Activated T-cell treated with anti-CD3 and anti-CD28 coated beads, Interleukin-2, amount 50 U/mL, for 24 hours (primary cell): Measurements from ENCODE around the gene HOXA10.
A peak's percentile ranks its signal among the peaks of the same experiment; 100 is the strongest.

Experiments
- DNase-seq: peaks from one replicate; pipeline ENCODE4 v3.0.0-alpha.2; 2020
- H3K27ac Mint-ChIP-seq: 2 replicates; pipeline ENCODE4 v1.8.0; 2020; ENCODE audit warnings: mild to moderate bottlenecking, mixed read lengths
- H3K27me3 Mint-ChIP-seq: 2 replicates; pipeline ENCODE4 v1.8.0; 2020; ENCODE audit warnings: mixed read lengths
- H3K36me3 Mint-ChIP-seq: 2 replicates; pipeline ENCODE4 v1.8.0; 2020; ENCODE audit warnings: low read depth, mixed read lengths
- H3K4me1 Mint-ChIP-seq: 2 replicates; pipeline ENCODE4 v1.8.0; 2020; ENCODE audit warnings: low read depth, mixed read lengths
- H3K4me3 Mint-ChIP-seq: 2 replicates; pipeline ENCODE4 v1.8.0; 2020; ENCODE audit warnings: mild to moderate bottlenecking, moderate library complexity, mixed read lengths
- H3K9me3 Mint-ChIP-seq: 2 replicates; pipeline ENCODE4 v1.8.0; 2020; ENCODE audit warnings: mixed read lengths

The HOXA10 gene

DNA sequence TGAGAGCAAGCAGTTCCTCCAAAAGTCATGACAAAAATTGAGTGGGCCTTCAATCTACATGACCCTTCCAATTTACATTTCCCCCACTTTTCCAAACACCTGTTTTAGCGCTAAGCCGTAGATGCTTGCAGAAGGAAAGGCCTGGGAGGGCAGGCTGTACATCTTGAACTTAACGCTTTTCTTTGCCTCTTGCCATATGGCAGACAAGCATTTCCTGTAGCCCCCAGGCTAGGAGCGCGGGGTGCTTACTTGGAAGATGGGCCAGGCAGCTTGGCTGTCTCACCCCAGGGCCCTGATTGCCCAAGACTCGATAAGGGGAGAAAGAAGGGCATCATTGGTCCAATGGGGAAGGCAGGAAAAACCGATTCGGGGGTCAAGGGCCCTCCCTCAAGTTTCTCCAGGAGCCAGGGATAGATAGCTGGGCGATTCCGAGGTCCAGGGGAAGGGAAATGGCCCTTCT, 1.8 kb downstream of the HOXA10 start:
- no peaks in the 10 kb centered on the region for H3K36me3 Mint-ChIP-seq
- DNase-seq, result no peak
- peaks cover 27% of the 10 kb centered on the region for H3K4me1 Mint-ChIP-seq
- H3K4me3 Mint-ChIP-seq, result no peak overlapping the region
- H3K9me3 Mint-ChIP-seq, result no peaks in the 10 kb centered on the region
- peak overlapping the region; percentile 77 for H3K27ac Mint-ChIP-seq
- peaks cover 83% of the 10 kb centered on the region for H3K27me3 Mint-ChIP-seq

DNA sequence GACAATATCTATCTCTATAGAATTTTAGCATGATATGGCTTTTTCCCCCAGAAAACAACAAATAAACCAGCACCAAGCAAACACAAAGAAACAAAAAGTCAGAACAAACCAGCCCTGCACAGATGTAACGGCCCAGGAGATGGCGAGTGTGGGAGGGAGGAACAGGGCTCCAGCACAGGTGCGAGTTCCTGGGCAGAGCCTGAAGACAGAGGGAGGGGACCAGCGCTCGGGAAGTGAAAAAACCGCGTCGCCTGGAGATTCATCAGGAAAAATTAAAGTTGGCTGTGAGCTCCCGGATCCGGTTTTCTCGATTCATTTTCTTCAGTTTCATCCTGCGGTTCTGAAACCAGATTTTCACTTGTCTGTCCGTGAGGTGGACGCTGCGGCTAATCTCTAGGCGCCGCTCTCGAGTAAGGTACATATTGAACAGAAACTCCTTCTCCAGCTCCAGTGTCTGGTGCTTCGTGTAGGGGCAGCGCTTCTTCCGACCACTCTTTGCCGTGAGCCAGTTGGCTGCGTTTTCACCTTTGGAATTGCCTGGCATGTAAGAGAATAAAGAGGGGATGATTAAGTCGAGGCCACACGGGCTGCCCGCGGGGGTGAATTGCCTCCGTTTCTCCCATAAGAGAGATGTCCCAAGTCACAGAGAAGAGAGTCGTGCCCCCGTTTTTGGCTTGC, 2.3 kb downstream of the HOXA10 start:
- DNase-seq, result peak; percentile 42
- Mint-ChIP-seq H3K36me3 (no peaks in the 10 kb centered on the region), H3K4me3 (no peak overlapping the region), H3K27me3 (peaks cover 83% of the 10 kb centered on the region), H3K4me1 (peaks cover 33% of the 10 kb centered on the region), H3K27ac (peak overlapping the region; percentile 77), H3K9me3 (no peaks in the 10 kb centered on the region)

DNA sequence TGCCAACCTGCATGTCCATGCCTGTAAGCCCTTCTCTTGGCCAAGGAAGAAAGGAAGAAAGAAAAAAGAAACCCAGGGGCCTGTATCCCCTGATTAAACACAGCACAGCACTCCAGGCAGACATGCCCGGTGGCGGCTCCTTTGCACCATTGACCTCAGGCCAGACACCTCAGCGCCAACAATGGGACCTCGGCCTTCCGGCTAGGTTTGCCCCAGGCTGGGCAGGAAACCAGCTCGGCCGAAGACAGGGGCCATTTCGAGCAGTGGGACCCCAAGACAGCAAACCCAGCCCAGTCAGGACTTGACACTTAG, 2.8 kb downstream of the HOXA10 start:
- Mint-ChIP-seq H3K4me1 (peaks cover 35% of the 10 kb centered on the region), H3K9me3 (no peaks in the 10 kb centered on the region), H3K36me3 (no peaks in the 10 kb centered on the region), H3K27ac (peak overlapping the region; percentile 29), H3K27me3 (peaks cover 83% of the 10 kb centered on the region), H3K4me3 (no peak overlapping the region)
- DNase-seq, result peak; percentile 36

DNA sequence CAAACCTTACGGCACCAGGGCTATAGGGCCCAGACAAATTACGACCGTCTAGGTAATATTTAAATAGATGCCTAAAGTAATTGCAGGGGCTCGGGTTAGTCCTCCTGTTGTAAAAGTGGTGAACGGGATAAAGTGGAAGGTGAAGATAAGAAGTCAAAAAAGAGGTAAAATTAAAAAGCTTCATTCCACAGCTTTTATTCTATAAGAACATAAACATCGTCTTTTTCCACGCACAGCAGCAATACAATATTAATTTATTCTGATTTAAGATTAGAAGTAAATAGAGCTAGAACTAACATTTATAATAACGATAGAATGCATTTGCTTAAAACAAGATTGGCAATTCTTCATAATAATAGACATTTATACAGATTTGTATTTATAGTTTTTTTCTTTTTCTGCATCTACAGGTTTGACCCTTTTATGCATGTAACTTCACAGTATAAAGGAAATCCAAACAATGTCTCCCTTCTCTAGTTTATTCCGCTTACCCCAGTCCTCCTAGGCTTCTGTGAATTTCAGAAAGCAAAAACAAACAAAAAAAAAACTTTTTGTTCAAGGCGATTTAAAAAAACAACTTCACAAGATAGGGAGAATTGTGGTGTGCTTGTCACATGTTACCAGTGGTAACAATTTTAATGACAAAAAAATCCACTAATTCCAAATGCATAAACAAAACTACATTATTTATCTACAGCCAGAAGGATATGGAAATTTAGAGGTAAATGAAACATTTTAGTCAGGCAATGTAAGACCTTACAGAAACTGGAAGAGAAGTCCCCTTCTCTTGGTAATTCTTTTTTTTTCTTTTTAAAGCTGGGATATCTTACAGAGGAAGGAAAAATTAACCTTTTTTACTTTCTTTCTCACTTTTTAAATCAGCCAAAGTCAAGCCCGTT, 3.4 kb downstream of the HOXA10 start:
- Mint-ChIP-seq H3K9me3 (no peaks in the 10 kb centered on the region), H3K36me3 (no peaks in the 10 kb centered on the region), H3K4me3 (no peak overlapping the region), H3K4me1 (peaks cover 38% of the 10 kb centered on the region), H3K27me3 (peaks cover 81% of the 10 kb centered on the region), H3K27ac (peak overlapping the region; percentile 29)
- no peak for DNase-seq

DNA sequence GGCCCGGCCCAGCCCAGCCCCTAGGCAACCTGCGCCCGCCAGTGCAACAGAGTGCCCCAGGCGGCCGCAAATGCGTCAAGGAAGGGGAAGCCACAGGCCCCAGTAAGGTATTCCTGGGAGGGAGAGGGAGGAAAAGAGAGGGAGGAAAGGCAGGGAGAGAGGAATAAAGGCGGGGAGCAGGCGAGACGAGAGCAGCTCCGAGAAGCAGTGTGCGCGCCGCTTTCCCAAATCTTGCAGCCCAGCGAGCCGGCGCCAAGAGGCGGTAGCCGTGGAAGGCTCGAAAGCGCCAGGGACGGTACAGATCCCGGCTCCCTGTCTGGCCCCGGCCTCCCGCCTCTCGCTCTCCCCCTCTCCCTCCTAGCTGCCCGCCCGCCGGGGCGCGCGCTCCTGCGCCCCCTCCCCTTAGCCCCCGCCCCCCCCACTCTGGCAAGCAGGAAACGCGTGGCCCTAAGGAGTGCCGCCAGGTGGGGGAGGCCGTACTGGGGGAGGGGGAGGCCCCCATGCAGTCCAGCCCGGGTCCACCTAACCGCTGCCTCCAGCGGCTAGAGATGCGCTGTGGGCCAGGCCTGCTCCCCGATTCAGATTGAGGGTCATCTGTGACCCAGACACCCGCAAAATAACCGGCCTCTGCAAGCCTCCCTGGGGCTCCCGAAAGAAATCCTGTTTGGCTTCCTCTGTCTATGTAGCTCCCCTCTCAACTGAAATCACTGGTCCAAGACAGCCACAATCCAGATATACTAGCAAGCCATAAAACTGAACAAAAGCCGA, 4.3 kb downstream of the HOXA10 start:
- H3K4me3 Mint-ChIP-seq, result no peak overlapping the region
- no peaks in the 10 kb centered on the region for H3K36me3 Mint-ChIP-seq
- H3K9me3 Mint-ChIP-seq, result no peaks in the 10 kb centered on the region
- DNase-seq, result peak; percentile 32
- peaks cover 41% of the 10 kb centered on the region for H3K4me1 Mint-ChIP-seq
- no peak overlapping the region for H3K27ac Mint-ChIP-seq
- peaks cover 78% of the 10 kb centered on the region for H3K27me3 Mint-ChIP-seq

DNA sequence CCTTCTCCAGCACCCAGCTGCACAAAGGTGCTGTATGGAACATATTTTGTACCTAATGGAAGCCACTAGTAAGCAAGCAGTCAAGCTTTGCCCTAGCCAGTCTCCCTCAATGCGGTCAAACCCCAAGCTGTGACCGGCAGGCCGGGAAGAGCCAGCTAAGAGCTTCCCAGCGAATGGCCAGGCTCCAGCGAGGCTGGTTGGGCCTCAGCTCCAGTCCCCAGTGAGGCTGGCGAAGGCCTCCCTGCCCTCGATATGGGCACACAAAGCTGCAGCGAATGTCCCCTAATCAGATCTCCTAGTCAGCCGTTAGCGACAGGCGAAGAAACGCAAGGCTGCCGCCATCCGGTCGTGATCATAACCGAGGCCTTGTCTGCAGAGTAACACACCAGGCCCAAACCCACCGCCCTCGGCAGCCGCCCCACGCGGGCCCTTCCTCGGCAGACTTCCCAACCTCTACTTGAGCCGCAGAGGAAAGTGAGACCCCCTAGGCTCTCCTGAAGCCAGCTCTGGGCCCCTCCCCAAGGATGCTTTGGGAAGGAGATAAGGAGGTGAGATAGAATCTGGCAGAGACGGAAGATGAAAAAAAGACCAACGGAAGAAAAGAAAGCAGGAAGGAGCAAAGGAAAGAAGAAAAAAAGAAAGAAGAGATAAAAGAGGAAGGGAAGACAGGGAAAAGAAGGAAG, 5.7 kb downstream of the HOXA10 start:
- Mint-ChIP-seq H3K9me3 (no peaks in the 10 kb centered on the region), H3K27me3 (peaks cover 84% of the 10 kb centered on the region), H3K27ac (peak overlapping the region; percentile 30), H3K4me3 (no peak overlapping the region), H3K36me3 (no peaks in the 10 kb centered on the region), H3K4me1 (peaks cover 49% of the 10 kb centered on the region)
- peak; percentile 59 for DNase-seq

DNA sequence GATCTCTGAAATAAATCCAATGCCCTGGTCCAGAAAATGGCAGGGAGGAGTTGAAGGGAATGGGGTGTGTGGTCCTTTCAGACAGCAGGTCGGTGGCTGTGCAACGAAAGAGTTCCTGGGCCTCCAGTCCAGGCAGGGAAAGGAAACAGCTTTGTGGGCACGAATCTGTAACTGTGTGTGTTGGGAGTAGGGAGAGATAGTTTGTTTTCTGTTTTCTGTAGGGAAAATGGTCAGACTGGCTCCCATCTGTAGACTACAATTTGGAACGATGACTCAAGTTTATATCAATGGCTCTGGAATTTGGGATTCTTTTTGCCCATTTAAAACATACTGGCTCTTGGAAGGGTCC, 6.2 kb downstream of the HOXA10 start:
- H3K27me3 Mint-ChIP-seq, result peaks cover 89% of the 10 kb centered on the region
- H3K4me1 Mint-ChIP-seq, result peaks cover 49% of the 10 kb centered on the region

DNA sequence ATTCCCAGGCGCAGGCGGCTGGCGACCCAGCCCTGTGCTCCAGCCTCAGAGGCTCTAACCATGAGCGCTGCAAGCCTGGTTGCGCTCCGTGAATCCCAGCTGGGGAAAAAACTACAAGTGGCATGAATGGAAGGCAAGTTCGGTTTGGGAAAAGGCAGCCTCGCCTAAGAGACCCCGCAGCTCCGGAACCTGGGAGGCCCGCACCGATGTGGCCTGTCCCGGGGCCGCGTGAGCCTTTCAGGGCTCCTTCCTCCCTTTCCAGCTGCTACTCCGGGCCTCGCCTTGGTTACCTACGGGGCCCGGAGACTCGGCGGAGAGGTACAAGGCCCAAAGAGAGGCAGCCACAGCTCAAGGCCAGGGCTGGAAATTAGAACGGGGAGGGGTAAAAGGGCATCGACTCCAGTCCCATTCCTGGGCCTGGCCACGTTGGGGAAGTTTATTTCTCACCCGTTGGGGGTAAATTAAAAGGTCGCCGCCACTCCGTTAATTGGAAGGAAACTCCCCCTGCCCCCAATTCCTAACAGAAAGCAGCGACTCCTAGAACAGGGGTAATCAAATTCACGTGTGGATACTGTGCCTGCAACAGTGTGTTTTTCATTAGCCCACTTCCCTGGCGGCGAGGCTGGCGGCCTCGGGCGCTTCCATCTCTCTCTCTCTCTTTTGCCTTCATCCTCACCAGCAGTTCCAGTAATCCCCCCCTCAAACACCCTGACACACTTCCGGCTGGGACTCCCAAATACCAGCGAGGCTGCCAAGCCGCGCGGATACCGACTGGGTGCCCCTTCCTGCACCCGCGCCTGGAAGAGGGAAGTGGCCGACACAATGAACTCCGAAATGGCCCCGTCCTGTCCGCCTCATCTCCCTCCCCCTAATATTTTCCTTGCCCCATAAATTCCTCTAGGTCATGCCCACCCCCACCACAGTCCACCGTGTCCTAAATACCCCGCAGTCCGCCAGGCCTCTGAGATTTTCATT, 7.3 kb downstream of the HOXA10 start:
- Mint-ChIP-seq H3K36me3 (no peaks in the 10 kb centered on the region), H3K4me1 (peaks cover 40% of the 10 kb centered on the region), H3K27me3 (peaks cover 91% of the 10 kb centered on the region), H3K4me3 (peak overlapping the region; percentile 21), H3K27ac (peak overlapping the region; percentile 26), H3K9me3 (no peaks in the 10 kb centered on the region)
- DNase-seq, result peak; percentile 43

More for the DNA sequence above, 6.2 kb downstream of the HOXA10 start:
- Mint-ChIP-seq H3K36me3 (no peaks in the 10 kb centered on the region), H3K27ac (peak overlapping the region; percentile 30), H3K9me3 (no peaks in the 10 kb centered on the region), H3K4me3 (no peak overlapping the region)
- DNase-seq, result peak; percentile 20

DNA sequence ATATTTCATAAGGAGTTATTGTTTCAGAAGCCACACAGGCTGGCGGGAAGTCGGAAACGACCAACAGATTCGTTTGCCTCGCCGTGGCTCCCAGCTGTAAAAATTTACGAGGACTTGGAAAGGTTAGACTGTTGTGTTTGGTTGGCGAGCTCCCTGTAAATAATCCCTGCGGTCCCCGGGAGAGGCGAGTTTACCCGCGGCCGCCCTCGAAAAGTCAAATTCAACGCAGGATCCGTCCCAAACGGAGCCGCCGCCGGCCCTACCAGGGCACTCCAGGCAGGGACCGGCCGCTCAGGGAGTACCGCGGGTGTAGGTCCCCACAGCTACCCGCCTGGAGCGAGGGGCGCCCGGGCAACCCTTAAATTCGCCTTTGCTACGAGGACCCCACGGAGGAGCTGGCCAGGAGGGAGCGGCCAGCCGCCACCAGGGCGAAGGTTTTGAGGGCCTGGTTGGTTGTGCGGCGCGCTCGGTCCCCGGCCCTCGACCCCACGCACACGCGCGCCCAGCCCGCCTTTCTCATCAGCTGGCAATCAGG, 8.1 kb downstream of the HOXA10 start:
- Mint-ChIP-seq H3K27ac (peak overlapping the region; percentile 79), H3K36me3 (no peaks in the 10 kb centered on the region), H3K4me3 (peak overlapping the region; percentile 33), H3K4me1 (peaks cover 36% of the 10 kb centered on the region), H3K9me3 (no peaks in the 10 kb centered on the region), H3K27me3 (peaks cover 88% of the 10 kb centered on the region)
- peak; percentile 47 for DNase-seq

DNA sequence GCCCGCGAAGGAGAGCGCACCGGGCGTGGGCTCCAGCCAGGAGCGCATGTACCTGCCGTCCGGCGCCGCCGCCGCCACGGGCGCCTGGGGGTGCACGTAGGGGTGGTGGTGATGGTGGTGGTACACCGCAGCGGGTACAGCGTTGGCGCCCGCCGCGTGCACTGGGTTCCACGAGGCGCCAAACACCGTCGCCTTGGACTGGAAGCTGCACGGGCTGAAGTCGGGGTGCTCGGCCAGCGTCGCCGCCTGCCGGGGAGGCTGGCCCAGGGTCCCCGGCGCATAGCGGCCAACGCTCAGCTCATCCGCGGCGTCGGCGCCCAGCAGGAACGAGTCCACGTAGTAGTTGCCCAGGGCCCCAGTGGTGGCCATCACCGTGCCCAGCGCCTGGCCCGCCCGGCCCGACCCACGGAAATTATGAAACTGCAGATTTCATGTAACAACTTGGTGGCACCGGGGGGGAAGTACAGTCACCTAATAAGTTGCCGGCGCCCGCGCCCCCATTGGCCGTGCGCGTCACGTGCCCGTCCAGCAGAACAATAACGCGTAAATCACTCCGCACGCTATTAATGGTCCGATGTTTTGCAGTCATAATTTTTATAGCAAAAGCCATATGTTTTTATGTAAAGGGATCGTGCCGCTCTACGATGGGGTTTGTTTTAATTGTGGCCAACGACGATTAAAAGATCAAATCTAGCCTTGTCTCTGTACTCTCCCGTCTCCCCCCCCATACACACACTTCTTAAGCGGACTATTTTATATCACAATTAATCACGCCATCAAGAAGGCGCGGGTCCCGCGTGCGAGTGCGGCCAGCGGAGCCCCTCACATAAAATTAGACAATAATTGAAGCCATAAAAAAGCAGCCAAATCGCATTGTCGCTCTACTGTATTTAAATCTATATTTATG, 8.8 kb downstream of the HOXA10 start, which contains the start of gene HOXA9:
HOXA9 (minus strand) TSS at position 449 of the 907 bp plus-strand sequence; CDS start at position 369, 80 bp downstream.
- DNase-seq, result peak; percentile 53
- peaks cover 86% of the 10 kb centered on the region for H3K27me3 Mint-ChIP-seq
- H3K9me3 Mint-ChIP-seq, result no peaks in the 10 kb centered on the region
- H3K4me1 Mint-ChIP-seq, result peaks cover 37% of the 10 kb centered on the region
- peak within 1 kb of the TSS; percentile 79 for H3K27ac Mint-ChIP-seq
- peak within 1 kb of the TSS; percentile 33 for H3K4me3 Mint-ChIP-seq
- no peaks in the 10 kb centered on the region for H3K36me3 Mint-ChIP-seq

DNA sequence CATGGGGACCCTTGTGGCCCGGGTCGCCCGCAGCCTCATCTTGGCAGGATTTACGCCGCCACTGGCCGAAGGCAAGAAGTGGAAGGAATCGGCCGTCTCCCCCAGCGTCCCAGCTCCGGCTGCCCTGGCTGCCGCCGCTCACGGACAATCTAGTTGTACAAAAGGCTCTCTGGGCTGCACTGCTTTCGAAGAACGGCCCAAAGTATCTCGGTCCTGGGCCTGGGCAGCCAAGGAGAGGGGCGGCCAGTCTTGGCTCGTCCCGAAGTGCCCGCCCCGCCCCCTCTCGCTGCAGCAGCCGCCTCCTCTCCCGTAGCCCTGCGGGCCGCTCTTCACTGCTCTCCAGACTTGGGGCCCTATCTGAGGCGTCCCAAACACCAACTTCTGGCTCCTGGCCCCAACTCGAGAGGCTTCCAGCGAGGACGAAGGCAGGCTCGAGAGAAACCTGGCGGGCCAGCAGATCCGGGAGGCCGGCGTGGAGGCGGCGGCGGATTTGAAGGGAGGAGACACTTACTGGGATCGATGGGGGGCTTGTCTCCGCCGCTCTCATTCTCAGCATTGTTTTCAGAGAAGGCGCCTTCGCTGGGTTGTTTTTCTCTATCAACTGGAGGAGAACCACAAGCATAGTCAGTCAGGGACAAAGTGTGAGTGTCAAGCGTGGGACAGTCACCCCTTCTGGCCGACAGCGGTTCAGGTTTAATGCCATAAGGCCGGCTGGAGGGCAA, 9.6 kb downstream of the HOXA10 start:
- Mint-ChIP-seq H3K4me3 (peak overlapping the region; percentile 20), H3K27ac (peak overlapping the region; percentile 59), H3K27me3 (peaks cover 89% of the 10 kb centered on the region), H3K36me3 (no peaks in the 10 kb centered on the region), H3K4me1 (peaks cover 37% of the 10 kb centered on the region), H3K9me3 (no peaks in the 10 kb centered on the region)
- peak; percentile 53 for DNase-seq

DNA sequence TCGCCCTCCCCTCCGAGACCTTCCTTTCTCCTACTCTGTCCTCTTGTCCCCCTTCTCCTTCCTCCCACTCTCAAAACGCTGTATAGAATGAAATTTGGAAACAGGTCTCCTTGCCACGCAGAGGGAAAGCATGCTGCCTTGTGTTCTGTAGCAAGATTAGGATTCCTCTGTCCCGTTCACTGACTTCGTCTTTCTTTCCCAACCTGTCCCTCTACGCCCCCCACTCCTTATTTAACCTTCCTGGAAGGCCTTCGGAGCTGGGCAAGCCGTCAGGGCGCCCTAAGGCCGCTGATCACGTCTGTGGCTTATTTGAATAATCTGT, 10.1 kb downstream of the HOXA10 start:
- Mint-ChIP-seq H3K9me3 (no peaks in the 10 kb centered on the region), H3K4me3 (no peak overlapping the region), H3K36me3 (no peaks in the 10 kb centered on the region), H3K4me1 (peaks cover 37% of the 10 kb centered on the region), H3K27ac (peak overlapping the region; percentile 3), H3K27me3 (peaks cover 89% of the 10 kb centered on the region)
- DNase-seq, result no peak
